ENCODE measurements around the gene SLC30A7. TPM values are rescaled to one million over a fixed set of nuclear protein-coding genes. Genes with fewer than 3 reads are reported as not detected.
A peak's percentile ranks its signal among the peaks of the same experiment; 100 is the strongest.

The SLC30A7 gene
- total RNA-seq, 1 donor from 2014 or later, result 56.6 TPM

GRCh38 chr1:101003012-101003650, 107.2 kb downstream of the SLC30A7 start:
- DNase-seq (ENCODE audit: low read depth), result no peak
- Mint-ChIP-seq H3K36me3 (ENCODE audit: low read depth, unreplicated experiment) (peaks cover 2% of the 10 kb centered on the region), H3K4me1 (ENCODE audit: low read depth, unreplicated experiment) (peaks cover 10% of the 10 kb centered on the region), H3K27ac (ENCODE audit: unreplicated experiment) (peak overlapping the region; percentile 10), H3K27me3 (ENCODE audit: low read depth, unreplicated experiment) (no peaks in the 10 kb centered on the region), H3K9me3 (ENCODE audit: unreplicated experiment) (no peaks in the 10 kb centered on the region), H3K4me3 (ENCODE audit: unreplicated experiment) (no peak overlapping the region)
- Histone ChIP-seq H3K36me3 (ENCODE audit: insufficient read depth, low read length) (peaks cover 8% of the 10 kb centered on the region), H2AFZ (ENCODE audit: low read depth, low read length) (no peak overlapping the region), H3K9me3 (ENCODE audit: insufficient read depth, low read depth, low read length) (no peaks in the 10 kb centered on the region), H3K9ac (ENCODE audit: low read length) (no peak overlapping the region), H3K79me2 (ENCODE audit: insufficient read depth, low read length) (no peaks in the 10 kb centered on the region), H3K27me3 (ENCODE audit: insufficient read depth, low read length) (no peaks in the 10 kb centered on the region), H3K27ac (ENCODE audit: low read depth, low read length) (no peak overlapping the region), H4K20me1 (ENCODE audit: insufficient read depth, low read length) (no peaks in the 10 kb centered on the region), H3K4me3 (ENCODE audit: insufficient read depth, low read depth, low read length) (no peak overlapping the region), H3K4me1 (ENCODE audit: insufficient read depth, low read length) (no peaks in the 10 kb centered on the region), H3K4me2 (ENCODE audit: low read length) (no peak overlapping the region)
- no peak for FAIRE-seq
- TF ChIP-seq EZH2 (IDR thresholded peaks at IDR 0.05; ENCODE audit: insufficient read depth, low read length) (no peak), CTCF (IDR thresholded peaks at IDR 0.05; ENCODE audit: insufficient read depth, low read depth, low read length) (no peak)

GRCh38 chr1:101004061-101004460, 108.2 kb downstream of the SLC30A7 start:
- Histone ChIP-seq H3K79me2 (ENCODE audit: insufficient read depth, low read length) (no peaks in the 10 kb centered on the region), H3K9me3 (ENCODE audit: insufficient read depth, low read depth, low read length) (no peaks in the 10 kb centered on the region), H2AFZ (ENCODE audit: low read depth, low read length) (no peak overlapping the region), H3K4me2 (ENCODE audit: low read length) (no peak overlapping the region), H3K4me1 (ENCODE audit: insufficient read depth, low read length) (no peaks in the 10 kb centered on the region), H3K9ac (ENCODE audit: low read length) (no peak overlapping the region), H3K4me3 (ENCODE audit: insufficient read depth, low read depth, low read length) (no peak overlapping the region), H4K20me1 (ENCODE audit: insufficient read depth, low read length) (no peaks in the 10 kb centered on the region), H3K27me3 (ENCODE audit: insufficient read depth, low read length) (no peaks in the 10 kb centered on the region), H3K27ac (ENCODE audit: low read depth, low read length) (no peak overlapping the region), H3K36me3 (ENCODE audit: insufficient read depth, low read length) (peaks cover 8% of the 10 kb centered on the region)
- Mint-ChIP-seq H3K27me3 (ENCODE audit: low read depth, unreplicated experiment) (no peaks in the 10 kb centered on the region), H3K9me3 (ENCODE audit: unreplicated experiment) (no peaks in the 10 kb centered on the region), H3K4me3 (ENCODE audit: unreplicated experiment) (no peak overlapping the region), H3K27ac (ENCODE audit: unreplicated experiment) (no peak overlapping the region), H3K4me1 (ENCODE audit: low read depth, unreplicated experiment) (peaks cover 10% of the 10 kb centered on the region), H3K36me3 (ENCODE audit: low read depth, unreplicated experiment) (peaks cover 7% of the 10 kb centered on the region)
- DNase-seq (ENCODE audit: low read depth), result no peak
- TF ChIP-seq EZH2 (IDR thresholded peaks at IDR 0.05; ENCODE audit: insufficient read depth, low read length), result no peak
- no peak for TF ChIP-seq CTCF (IDR thresholded peaks at IDR 0.05; ENCODE audit: insufficient read depth, low read depth, low read length)
- no peak for FAIRE-seq

GRCh38 chr1:101004670-101005069, 108.8 kb downstream of the SLC30A7 start:
- DNase-seq (ENCODE audit: low read depth), result peak; percentile 26
- peaks cover 7% of the 10 kb centered on the region for H3K36me3 Mint-ChIP-seq (ENCODE audit: low read depth, unreplicated experiment)
- H3K27ac Mint-ChIP-seq (ENCODE audit: unreplicated experiment), result no peak overlapping the region

More at GRCh38 chr1:101004670-101005069, 108.8 kb downstream of the SLC30A7 start:
- H4K20me1 ChIP-seq (ENCODE audit: insufficient read depth, low read length), result no peaks in the 10 kb centered on the region
- Mint-ChIP-seq H3K4me3 (ENCODE audit: unreplicated experiment) (no peak overlapping the region), H3K9me3 (ENCODE audit: unreplicated experiment) (no peaks in the 10 kb centered on the region), H3K4me1 (ENCODE audit: low read depth, unreplicated experiment) (peaks cover 10% of the 10 kb centered on the region), H3K27me3 (ENCODE audit: low read depth, unreplicated experiment) (no peaks in the 10 kb centered on the region)
- FAIRE-seq, result no peak
- no peak overlapping the region for H3K4me2 ChIP-seq (ENCODE audit: low read length)
- no peak overlapping the region for H3K4me3 ChIP-seq (ENCODE audit: insufficient read depth, low read depth, low read length)
- H3K27ac ChIP-seq (ENCODE audit: low read depth, low read length), result no peak overlapping the region
- H3K4me1 ChIP-seq (ENCODE audit: insufficient read depth, low read length), result no peaks in the 10 kb centered on the region
- no peaks in the 10 kb centered on the region for H3K79me2 ChIP-seq (ENCODE audit: insufficient read depth, low read length)
- H3K9ac ChIP-seq (ENCODE audit: low read length), result no peak overlapping the region
- no peaks in the 10 kb centered on the region for H3K27me3 ChIP-seq (ENCODE audit: insufficient read depth, low read length)
- no peak overlapping the region for H2AFZ ChIP-seq (ENCODE audit: low read depth, low read length)
- TF ChIP-seq EZH2 (IDR thresholded peaks at IDR 0.05; ENCODE audit: insufficient read depth, low read length) (no peak), CTCF (IDR thresholded peaks at IDR 0.05; ENCODE audit: insufficient read depth, low read depth, low read length) (no peak)
- H3K9me3 ChIP-seq (ENCODE audit: insufficient read depth, low read depth, low read length), result no peaks in the 10 kb centered on the region
- peaks cover 8% of the 10 kb centered on the region for H3K36me3 ChIP-seq (ENCODE audit: insufficient read depth, low read length)
